Measurements from ENCODE around the gene PLA2G4A. TPM values are rescaled to one million over a fixed set of nuclear protein-coding genes. Genes with fewer than 3 reads are reported as not detected.

The PLA2G4A gene
- total RNA-seq, 1 donor from 2014 or later = 27.1 TPM

GRCh38 chr1:187033693-187034390 is 205.1 kb downstream of the PLA2G4A start:
- intact Hi-C loops (cut with micrococcal nuclease) = no loop called here
- Mint-ChIP-seq H3K4me3 (ENCODE audit: low read depth) (no peak overlapping the region), H3K4me1 (ENCODE audit: low read depth) (no peaks in the 10 kb centered on the region), H3K27ac (no peak overlapping the region), H3K36me3 (ENCODE audit: low read depth) (no peaks in the 10 kb centered on the region), H3K27me3 (ENCODE audit: low read depth) (no peaks in the 10 kb centered on the region), H3K9me3 (peaks cover 4% of the 10 kb centered on the region)
- DNase-seq (ENCODE audit: low spot score) = no peak

- Mint-ChIP-seq H3K4me3 (ENCODE audit: low read depth) (no peak overlapping the region), H3K9me3 (peaks cover 4% of the 10 kb centered on the region), H3K27me3 (ENCODE audit: low read depth) (no peaks in the 10 kb centered on the region), H3K36me3 (ENCODE audit: low read depth) (no peaks in the 10 kb centered on the region), H3K4me1 (ENCODE audit: low read depth) (no peaks in the 10 kb centered on the region), H3K27ac (no peak overlapping the region)
- intact Hi-C loops (cut with micrococcal nuclease) = no loop called here
- DNase-seq (ENCODE audit: low spot score) = no peak
These were observed 205.8 kb downstream of the PLA2G4A start for GRCh38 chr1:187034501-187034900.

GRCh38 chr1:187037973-187038553 is 209.3 kb downstream of the PLA2G4A start:
- intact Hi-C loops (cut with micrococcal nuclease) = no loop called here
- H3K27ac Mint-ChIP-seq = no peak overlapping the region
- H3K4me1 Mint-ChIP-seq (ENCODE audit: low read depth) = no peaks in the 10 kb centered on the region
- peaks cover 4% of the 10 kb centered on the region for H3K9me3 Mint-ChIP-seq
- H3K27me3 Mint-ChIP-seq (ENCODE audit: low read depth) = no peaks in the 10 kb centered on the region
- no peaks in the 10 kb centered on the region for H3K36me3 Mint-ChIP-seq (ENCODE audit: low read depth)
- no peak overlapping the region for H3K4me3 Mint-ChIP-seq (ENCODE audit: low read depth)
- DNase-seq (ENCODE audit: low spot score) = no peak

Other genes with a start within 250 kb of the PLA2G4A start
- gene PTGS2, start 148.5 kb upstream of the PLA2G4A start, total RNA-seq = 109 and 112 TPM in 2 replicates